Activated naive CD4-positive, alpha-beta T cell treated with Interleukin-2 at 50 U/mL for 16 hours (primary cell): Measurements from ENCODE around the gene PRPF31.
"Not testable (repeated sequence)": the region's sequence is repeated elsewhere in the genome, so short reads cannot be mapped to it uniquely, and the experiment has no call there.

Experiments
- DNase-seq: peaks from one replicate; pipeline ENCODE4 v3.0.0-alpha.2; 2020

The PRPF31 gene

DNA sequence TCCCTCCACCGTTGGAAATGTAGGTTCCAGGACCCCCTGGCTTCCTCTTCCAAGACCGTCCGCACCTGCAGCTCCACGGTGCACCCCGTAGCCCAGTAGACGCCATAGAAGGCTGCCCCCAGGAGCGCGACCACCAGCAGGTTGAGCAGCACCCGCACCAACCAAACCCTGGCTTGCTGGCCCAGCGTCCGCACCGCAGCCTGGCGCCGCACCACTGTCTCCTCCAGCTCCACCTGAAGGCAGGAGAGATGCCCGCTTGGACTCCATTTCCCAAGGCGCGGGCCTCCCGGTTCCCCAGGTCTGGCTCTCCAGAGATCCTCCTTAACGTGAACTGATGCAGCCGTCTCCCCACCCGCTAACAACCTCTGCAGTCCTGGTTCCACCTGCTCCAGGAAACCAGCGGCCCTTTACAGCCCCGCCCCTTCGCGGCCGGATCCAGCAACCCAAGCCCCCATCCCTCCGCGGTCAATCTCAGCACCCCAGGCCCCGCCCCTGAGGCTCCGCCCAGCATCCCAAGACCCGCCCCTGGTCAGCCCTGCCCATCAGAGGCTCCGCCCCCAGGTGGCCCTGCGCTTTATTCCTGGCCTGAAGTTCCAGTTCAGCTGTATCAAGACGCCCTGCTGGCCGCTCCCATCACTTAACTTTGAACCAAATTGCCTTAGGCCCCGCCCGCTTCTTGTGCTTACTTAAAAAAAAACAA lies 49.0 kb downstream of the PRPF31 start:
- DNase-seq: peak; percentile 71

GRCh38 chr19:54165222-54165621 lies 49.7 kb downstream of the PRPF31 start:
- no peak for DNase-seq

DNA sequence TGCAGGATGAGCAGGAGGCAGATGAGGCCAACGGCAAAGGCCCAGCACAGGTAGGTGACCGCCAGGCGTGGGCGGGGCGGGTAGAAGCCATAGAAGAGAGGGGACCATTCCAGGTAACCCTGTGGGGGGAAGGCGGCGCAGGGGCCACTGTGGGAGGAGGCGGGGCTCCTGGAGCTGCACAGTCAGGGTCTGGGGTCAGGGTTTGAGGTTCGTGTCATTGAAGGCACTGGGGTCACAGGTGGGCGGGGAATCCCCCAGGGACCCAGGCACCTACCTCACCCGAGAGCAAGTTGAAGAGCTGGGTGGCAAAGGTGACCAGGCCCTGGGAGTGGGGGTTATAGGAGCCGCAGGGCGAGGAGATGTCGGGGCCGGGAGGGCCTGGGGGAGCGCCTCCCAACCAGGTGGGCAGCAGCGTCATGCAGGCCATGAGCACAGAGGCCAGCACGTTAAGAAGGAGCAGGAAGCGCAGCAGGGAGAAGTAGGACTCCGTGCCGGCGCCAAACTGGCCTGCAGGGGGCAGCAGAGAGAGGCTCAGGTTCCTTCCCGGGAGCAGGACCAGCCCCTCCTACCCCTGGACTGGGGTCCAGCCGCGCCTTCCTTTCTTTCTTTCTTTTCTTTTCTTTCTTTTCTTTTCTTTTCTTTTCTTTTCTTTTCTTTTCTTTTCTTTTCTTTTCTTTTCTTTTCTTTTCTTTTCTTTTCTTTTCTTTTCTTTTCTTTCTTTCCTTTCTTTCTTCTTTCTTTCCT lies 52.8 kb downstream of the PRPF31 start:
- peak; percentile 92 for DNase-seq

- DNase-seq: no peak
Observed at GRCh38 chr19:54169149-54169740, 53.7 kb downstream of the PRPF31 start.

GRCh38 chr19:54171736-54172431 lies 56.3 kb downstream of the PRPF31 start:
- not testable (repeated sequence) for DNase-seq

GRCh38 chr19:54172471-54173358 lies 57.2 kb downstream of the PRPF31 start, which contains the start of gene TMC4:
TSS of gene TMC4 (minus strand) at chr19:54173160. CDS start at chr19:54173117, 43 bp downstream.
- no peak for DNase-seq

- DNase-seq: no peak
Observed at GRCh38 chr19:54173359-54173699, 57.8 kb downstream of the PRPF31 start.

- DNase-seq: no peak
Observed at GRCh38 chr19:54173951-54174834, 58.6 kb downstream of the PRPF31 start.

- DNase-seq: peak; percentile 23
Observed at GRCh38 chr19:54178581-54179261, 63.2 kb downstream of the PRPF31 start.

DNA sequence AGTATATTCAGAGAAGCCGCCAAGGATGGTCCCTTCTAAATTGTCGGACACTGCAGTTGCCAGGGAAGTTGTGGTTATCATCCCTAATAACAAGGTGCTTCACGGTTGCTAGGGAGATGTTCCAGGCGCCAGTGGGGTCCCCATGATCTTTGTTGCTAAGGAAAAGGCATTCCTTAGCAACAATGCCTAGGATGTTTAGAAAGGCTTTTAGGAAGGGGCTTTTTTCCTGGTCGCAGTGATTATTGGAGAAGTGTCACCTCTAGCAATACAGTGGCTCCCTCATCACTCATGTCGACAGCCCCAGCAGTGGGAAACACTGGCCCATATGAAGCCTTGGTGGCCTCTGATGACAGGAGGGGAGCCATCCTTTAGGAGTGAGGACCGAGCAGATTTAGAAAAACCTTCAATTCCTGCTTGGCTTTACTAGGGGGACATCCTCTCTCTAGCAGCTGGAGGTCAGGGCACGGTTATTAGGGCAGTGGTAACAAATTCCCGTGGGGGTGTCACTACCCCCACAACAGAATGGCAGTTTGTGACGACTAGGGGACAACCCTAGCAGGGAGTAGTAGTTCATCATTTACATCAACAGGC lies 63.8 kb downstream of the PRPF31 start:
- DNase-seq: no peak

GRCh38 chr19:54179921-54180461 lies 64.4 kb downstream of the PRPF31 start:
- DNase-seq: no peak

GRCh38 chr19:54180691-54181091 lies 65.1 kb downstream of the PRPF31 start:
- DNase-seq: no peak
